ENCODE data around the gene CAMK2N1.

CAMK2N1 gene

GRCh38 chr1:20477348-20478056, 8.5 kb downstream of the CAMK2N1 start:
- no peak for DNase-seq

- peak; percentile 88 for DNase-seq
Measured at GRCh38 chr1:20476265-20477038, 9.6 kb downstream of the CAMK2N1 start.

GRCh38 chr1:20474996-20475395, 11.0 kb downstream of the CAMK2N1 start:
- no peak for DNase-seq

DNA sequence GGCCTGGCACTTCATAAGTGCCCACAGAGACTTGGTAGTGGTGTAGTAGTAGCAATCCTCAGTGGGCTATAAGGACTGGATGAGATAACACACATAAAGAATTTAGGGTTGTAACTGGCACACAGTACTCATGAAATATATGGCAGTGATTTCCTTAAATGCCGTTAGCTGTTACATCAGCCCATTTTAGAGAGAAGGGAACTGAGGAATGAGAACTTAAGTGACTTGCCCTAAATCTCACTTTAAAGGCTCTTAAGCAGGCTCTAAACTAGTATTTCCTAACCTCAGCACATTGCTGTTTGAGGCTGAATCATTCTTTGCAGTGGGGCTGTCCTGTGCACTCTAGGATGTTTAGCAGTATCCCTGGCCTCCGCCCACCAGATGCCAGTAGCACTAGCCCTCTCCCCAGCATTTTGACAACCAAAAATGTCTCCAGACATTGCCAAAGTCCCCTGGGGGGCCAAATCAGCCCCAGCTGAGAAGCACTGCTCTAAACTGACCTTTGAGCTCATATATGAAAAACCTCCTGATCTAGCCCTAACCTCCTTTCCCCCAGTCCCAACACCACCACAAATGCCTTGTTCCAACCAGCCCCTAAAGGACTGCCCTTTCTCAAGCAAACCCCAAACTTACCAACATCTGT, 11.6 kb downstream of the CAMK2N1 start:
- no peak for DNase-seq

DNA sequence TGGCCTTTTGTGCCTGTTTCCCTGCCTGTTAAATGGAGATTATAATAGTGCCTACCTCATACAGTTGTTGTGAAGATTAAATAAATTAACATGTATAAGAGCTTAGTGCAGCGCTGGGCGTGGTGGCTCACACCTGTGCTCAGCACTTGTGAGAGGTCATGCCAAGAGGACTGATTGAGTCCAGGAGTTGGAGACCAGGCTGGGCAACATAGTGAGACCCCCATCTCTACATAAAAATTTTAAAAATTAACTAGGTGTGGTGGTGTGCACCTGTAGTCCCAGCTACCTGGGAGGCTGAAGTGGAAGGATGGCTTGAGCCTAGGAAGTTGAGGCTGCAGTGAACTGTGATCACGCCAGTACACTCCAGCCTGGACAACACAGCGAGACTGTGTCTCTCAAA, 12.1 kb downstream of the CAMK2N1 start:
- no peak for DNase-seq

GRCh38 chr1:20472860-20473711, 12.9 kb downstream of the CAMK2N1 start:
- peak; percentile 84 for DNase-seq

DNA sequence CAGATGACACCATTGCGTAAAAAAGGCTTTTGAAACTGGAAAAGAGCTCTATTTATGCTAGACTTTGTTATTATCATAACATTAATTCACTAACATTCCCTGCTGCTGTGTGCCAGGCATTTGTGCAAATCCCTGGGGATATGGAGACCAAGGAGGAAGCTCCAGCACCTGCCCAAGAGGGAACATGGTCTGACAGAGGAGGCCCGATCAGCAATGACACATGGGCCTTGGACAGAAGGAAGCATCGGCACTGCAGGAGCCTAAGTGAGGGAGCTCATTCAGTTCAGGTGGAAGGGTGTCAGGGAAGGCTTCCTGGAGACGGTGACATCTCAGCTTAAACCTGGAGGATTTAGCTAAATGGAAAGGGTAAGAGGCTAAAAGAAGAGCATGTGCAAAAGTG, 13.9 kb downstream of the CAMK2N1 start:
- no peak for DNase-seq

- DNase-seq: no peak
Measured at GRCh38 chr1:20470194-20470593, 15.8 kb downstream of the CAMK2N1 start.

DNA sequence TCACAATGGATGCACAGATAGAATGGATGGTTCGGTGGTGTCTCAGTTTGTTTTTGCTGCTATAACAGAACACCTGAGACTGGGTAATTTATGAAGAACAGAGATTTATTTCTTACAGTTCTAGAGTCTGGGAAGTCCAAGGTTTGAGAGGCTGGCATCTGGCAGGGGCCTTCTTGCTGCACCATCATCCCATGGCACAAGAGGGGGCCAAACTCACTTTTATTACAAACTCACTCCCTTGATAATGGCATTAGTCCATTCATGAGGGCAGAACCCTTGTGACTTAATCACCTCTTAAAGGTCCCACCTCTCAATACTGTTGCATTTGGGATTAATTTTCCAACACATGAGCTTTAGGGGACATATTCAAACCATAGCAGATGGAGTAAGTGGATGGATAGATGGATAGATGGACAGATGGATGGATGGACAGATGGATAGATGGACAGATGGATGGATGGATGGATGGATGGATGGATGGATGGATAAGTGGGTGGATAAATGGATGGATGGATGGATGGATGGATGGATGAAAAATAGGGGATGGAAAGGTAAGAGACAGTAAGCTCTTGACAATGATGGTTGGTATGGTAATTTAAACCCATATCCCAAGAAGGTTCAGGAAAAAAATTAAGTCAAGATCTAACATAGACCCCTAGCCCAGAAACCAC, 16.5 kb downstream of the CAMK2N1 start:
- no peak for DNase-seq

GRCh38 chr1:20466273-20466672, 19.7 kb downstream of the CAMK2N1 start:
- no peak for DNase-seq

DNA sequence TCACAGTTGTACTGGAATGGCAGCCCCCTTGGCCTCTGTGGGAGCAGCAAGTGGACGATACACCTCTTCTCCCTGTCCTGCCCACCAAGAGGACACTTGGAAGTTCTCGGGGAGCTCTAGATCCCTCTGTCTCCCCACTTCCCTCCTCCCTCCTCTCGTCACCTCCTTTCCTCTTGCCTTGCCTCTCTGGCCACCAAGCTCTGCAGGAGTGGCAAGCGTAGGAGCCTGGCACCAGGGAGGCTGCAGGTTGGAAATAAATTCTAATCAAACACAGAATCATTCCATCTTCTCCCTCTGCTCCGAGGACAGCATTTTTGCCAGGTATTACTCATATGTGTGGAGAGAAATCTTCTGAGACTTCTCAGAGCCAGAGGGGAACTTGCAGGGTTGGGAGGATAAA, 20.8 kb downstream of the CAMK2N1 start:
- no peak for DNase-seq

DNA sequence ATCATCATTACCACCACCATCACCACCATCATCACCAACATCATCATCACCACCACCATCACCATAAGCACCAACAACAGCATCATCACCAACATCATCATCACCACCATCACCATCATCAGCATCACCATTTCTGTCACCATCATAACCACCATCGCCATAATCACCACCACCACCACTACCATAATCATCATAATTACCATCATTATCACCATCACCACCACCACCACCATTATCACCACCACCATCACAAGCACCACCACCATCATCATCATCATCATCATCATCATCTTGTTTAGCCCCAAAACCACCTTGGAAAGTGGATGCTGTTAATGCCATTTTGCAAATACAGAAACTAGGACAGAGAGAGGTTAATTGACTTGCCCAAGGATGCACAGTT, 22.5 kb downstream of the CAMK2N1 start:
- DNase-seq: no peak

DNA sequence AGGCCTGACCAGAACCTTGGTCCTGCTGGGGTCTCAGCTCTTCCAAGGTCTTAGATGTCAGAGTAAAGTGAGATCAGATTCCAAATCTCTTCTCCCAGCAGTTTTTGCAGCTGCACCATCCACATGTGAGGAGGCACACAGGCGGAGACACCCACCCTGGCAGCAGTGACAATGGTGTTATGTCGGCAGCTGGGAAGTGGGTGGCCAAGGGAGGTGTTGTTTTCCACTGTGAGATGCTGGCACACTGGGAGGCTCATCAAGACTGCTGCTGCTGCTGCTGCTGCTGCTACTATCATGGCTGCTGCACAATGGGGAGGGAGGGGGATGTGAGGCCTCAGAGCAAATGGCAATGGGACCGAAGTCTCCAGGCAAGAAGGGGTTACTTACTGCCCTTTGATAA, 23.6 kb downstream of the CAMK2N1 start:
- DNase-seq: no peak

DNA sequence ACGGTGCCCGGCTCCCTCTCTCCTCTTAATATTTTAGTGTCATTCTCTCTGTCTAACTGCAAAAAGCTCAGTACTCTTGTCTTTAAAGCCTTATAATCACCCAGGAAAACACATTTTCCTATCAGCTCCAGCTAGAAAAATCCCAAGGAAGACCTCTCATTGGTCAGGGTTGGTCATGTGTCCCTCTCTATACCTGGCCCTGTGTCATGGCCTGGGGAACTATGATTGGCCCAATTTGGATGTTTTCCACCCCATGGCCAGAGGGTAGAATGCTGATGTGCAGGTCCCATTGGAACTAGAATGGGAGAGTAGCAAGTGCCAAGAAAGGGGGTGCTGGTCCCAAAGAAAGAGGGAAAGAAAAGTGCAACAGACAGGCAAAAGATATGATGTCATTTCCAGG, 27.3 kb downstream of the CAMK2N1 start:
- DNase-seq: no peak

GRCh38 chr1:20454004-20454403, 32.0 kb downstream of the CAMK2N1 start:
- DNase-seq: no peak

- no peak for DNase-seq
Measured at GRCh38 chr1:20449735-20450311, 36.2 kb downstream of the CAMK2N1 start.

DNA sequence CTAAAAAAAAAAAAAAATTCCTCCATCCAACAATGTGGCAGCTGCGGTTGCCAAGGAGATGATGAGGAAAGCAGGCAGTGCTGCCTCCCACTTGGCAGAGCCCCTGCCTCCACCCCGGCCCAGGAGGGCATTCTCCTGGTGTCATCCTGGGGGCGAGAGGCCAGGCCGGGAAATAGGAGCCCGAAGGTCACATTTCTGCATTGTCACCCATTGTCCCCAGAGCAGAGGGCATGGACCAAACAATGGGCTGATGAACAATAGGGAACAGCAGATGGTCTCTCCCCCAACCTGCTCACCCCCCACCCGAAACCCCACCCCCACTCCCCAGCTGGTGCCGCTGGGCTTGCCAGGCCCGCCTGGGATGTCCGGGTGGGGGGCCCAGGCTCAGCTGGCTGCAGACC, 37.3 kb downstream of the CAMK2N1 start:
- no peak for DNase-seq

DNA sequence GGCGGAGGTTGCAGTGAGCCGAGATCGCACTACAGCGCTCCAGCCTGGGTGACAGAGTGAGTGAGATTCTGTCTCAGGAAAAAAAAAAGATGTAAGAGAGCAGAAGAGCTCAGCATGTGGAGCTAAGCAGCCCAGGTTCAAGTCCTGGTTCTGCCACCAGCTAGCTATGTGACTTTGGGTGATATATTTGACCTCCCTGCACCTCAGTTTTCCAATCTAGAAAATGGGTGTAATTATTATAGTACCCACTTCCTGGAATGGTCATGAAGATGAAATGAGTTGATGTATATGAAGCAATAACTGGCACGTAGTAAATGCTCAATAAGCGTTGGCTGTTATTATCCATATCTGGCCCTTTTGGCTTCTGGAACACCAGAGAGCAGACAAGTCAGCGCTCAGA, 38.2 kb downstream of the CAMK2N1 start:
- no peak for DNase-seq

- DNase-seq: no peak
Measured at GRCh38 chr1:20446796-20447195, 39.2 kb downstream of the CAMK2N1 start.

DNA sequence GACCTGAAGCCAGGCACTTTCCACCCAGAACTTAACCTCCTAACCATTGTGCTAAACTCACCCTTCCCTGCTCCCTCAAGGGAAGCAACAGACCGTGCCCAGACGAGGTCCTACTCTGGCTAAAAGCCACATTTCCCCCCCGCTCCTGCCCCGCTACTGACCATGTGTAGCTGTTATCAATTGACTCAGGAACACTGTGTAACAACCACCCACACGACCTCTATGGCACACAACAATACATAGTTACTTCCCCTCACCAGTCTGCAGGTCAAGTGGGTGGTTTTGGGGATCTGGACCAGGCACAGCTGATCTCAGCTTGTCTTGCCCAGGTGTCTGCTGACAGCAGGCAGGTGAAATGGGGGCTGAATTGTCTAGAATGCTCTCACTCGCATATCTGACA, 40.1 kb downstream of the CAMK2N1 start:
- no peak for DNase-seq

GRCh38 chr1:20443703-20444586, 42.1 kb downstream of the CAMK2N1 start:
- no peak for DNase-seq
